OCI-LY1 (cell line): ENCODE data around the gene P2RY12.

ENCODE experiments used
- H2AFZ ChIP-seq: fragments of 200-600 bp; sonication (generic), shearing (Covaris generic); 2 replicates; pipeline ENCODE4 v1.6.0; 2014; ENCODE audit warnings: antibody characterized with exemption, mild to moderate bottlenecking, low read length
- H3F3A ChIP-seq: fragments of 200-600 bp; sonication (generic), shearing (Covaris generic); 2 replicates; pipeline ENCODE4 v1.6.0; 2014; ENCODE audit warnings: mild to moderate bottlenecking, antibody characterized with exemption, low read length, moderate library complexity; ENCODE audit not compliant: insufficient read depth
- H3K27ac ChIP-seq: fragments of 200-600 bp; sonication (generic); 2 replicates; pipeline ENCODE4 v1.5.1; 2014; ENCODE audit warnings: low read length, mixed run types, mild to moderate bottlenecking, low read depth; ENCODE audit not compliant: poor library complexity, severe bottlenecking
- H3K27me3 ChIP-seq: fragments of 200-600 bp; sonication (generic); 2 replicates; pipeline ENCODE4 v1.6.0; 2014; ENCODE audit warnings: antibody characterized with exemption, mild to moderate bottlenecking, low read length, moderate library complexity; ENCODE audit not compliant: insufficient read depth
- H3K36me3 ChIP-seq: fragments of 200-600 bp; sonication (generic); 2 replicates; pipeline ENCODE4 v1.6.1; 2014; ENCODE audit warnings: mild to moderate bottlenecking, antibody characterized with exemption, low read length, moderate library complexity, mixed read lengths; ENCODE audit not compliant: insufficient read depth
- H3K4me1 ChIP-seq: fragments of 200-600 bp; sonication (generic); 2 replicates; pipeline ENCODE4 v1.5.1; 2014; ENCODE audit warnings: mild to moderate bottlenecking, low read length, moderate library complexity; ENCODE audit not compliant: insufficient read depth, severe bottlenecking
- H3K4me2 ChIP-seq: fragments of 200-600 bp; sonication (generic), shearing (Covaris generic); 2 replicates; pipeline ENCODE4 v1.6.1; 2014; ENCODE audit warnings: low read length
- H3K4me3 ChIP-seq: fragments of 200-600 bp; sonication (generic); 2 replicates; pipeline ENCODE4 v1.5.1; 2014; ENCODE audit warnings: low read length, low read depth, mild to moderate bottlenecking, mixed read lengths; ENCODE audit not compliant: poor library complexity, severe bottlenecking
- H3K79me2 ChIP-seq: fragments of 200-600 bp; shearing (Covaris generic); 2 replicates; pipeline ENCODE4 v1.6.1; 2016; ENCODE audit warnings: mixed run types, low read length, mixed read lengths; ENCODE audit not compliant: insufficient read depth
- H3K9ac ChIP-seq: fragments of 200-600 bp; sonication (generic), shearing (Covaris generic); 2 replicates; pipeline ENCODE4 v1.6.1; 2014; ENCODE audit warnings: mild to moderate bottlenecking, low read length, mixed read lengths
- H3K9me2 ChIP-seq: fragments of 200-600 bp; sonication (generic), shearing (Covaris generic); 2 replicates; pipeline ENCODE4 v1.6.1; 2014; ENCODE audit warnings: low read depth, mild to moderate bottlenecking, low read length, mixed read lengths
- H3K9me3 ChIP-seq: fragments of 200-600 bp; shearing (Covaris generic); 2 replicates; pipeline ENCODE4 v1.6.1; 2014; ENCODE audit warnings: low read length, mixed read lengths
- H4K20me1 ChIP-seq: fragments of 200-600 bp; sonication (generic), shearing (Covaris generic); 2 replicates; pipeline ENCODE4 v1.6.0; 2016; ENCODE audit warnings: mild to moderate bottlenecking, low read length; ENCODE audit not compliant: insufficient read depth
- CTCF ChIP-seq: fragments of 200-600 bp; sonication (generic), shearing (Covaris generic); IDR thresholded peaks from 2 replicates; pipeline ENCODE4 v1.5.1; 2017; ENCODE audit warnings: mild to moderate bottlenecking, antibody characterized with exemption, low read length, moderate library complexity, mixed read lengths
- EZH2 ChIP-seq: fragments of 200-600 bp; sonication (generic), shearing (Covaris generic); IDR thresholded peaks from 2 replicates; pipeline ENCODE4 v1.8.0; 2017; ENCODE audit warnings: borderline replicate concordance, mixed run types, mild to moderate bottlenecking, antibody characterized with exemption, low read length, moderate library complexity, mixed read lengths

Gene P2RY12

GRCh38 chr3:151322511-151322910 lies 62.0 kb downstream of the P2RY12 start:
- Histone ChIP-seq H3K4me2 (no peak overlapping the region), H3K4me3 (no peak overlapping the region), H3K4me1 (no peaks in the 10 kb centered on the region), H3K27me3 (no peaks in the 10 kb centered on the region), H3K27ac (no peak overlapping the region), H3K9me3 (no peaks in the 10 kb centered on the region), H3F3A (no peaks in the 10 kb centered on the region), H3K79me2 (no peaks in the 10 kb centered on the region), H2AFZ (no peak overlapping the region), H3K9me2 (no peaks in the 10 kb centered on the region), H3K9ac (no peak overlapping the region), H3K36me3 (no peaks in the 10 kb centered on the region), H4K20me1 (no peaks in the 10 kb centered on the region)
- TF ChIP-seq CTCF = no peak
- TF ChIP-seq EZH2 = no peak

- TF ChIP-seq EZH2 = no peak
- TF ChIP-seq CTCF = no peak
- Histone ChIP-seq H3K4me2 (no peak overlapping the region), H2AFZ (no peak overlapping the region)
Observed at GRCh38 chr3:151321526-151321925, 63.0 kb downstream of the P2RY12 start.

GRCh38 chr3:151320131-151320530 lies 64.4 kb downstream of the P2RY12 start:
- Histone ChIP-seq H2AFZ (no peak overlapping the region), H3K27me3 (no peaks in the 10 kb centered on the region), H3K9ac (no peak overlapping the region), H4K20me1 (no peaks in the 10 kb centered on the region), H3K4me1 (no peaks in the 10 kb centered on the region), H3K27ac (no peak overlapping the region), H3K4me3 (no peak overlapping the region), H3F3A (no peaks in the 10 kb centered on the region), H3K36me3 (no peaks in the 10 kb centered on the region), H3K79me2 (no peaks in the 10 kb centered on the region), H3K9me3 (no peaks in the 10 kb centered on the region), H3K9me2 (no peaks in the 10 kb centered on the region), H3K4me2 (no peak overlapping the region)
- TF ChIP-seq CTCF = no peak
- no peak for TF ChIP-seq EZH2

More at GRCh38 chr3:151321526-151321925, 63.0 kb downstream of the P2RY12 start:
- Histone ChIP-seq H3K36me3 (no peaks in the 10 kb centered on the region), H3K4me1 (no peaks in the 10 kb centered on the region), H3K9ac (no peak overlapping the region), H3K9me2 (no peaks in the 10 kb centered on the region), H3F3A (no peaks in the 10 kb centered on the region), H3K9me3 (no peaks in the 10 kb centered on the region), H3K27me3 (no peaks in the 10 kb centered on the region), H3K27ac (no peak overlapping the region), H3K79me2 (no peaks in the 10 kb centered on the region), H4K20me1 (no peaks in the 10 kb centered on the region), H3K4me3 (no peak overlapping the region)
